ENCODE results near the gene ZNF701. TPM values are rescaled to one million over a fixed set of nuclear protein-coding genes. Genes with fewer than 3 reads are reported as not detected.
A peak's percentile ranks its signal among the peaks of the same experiment; 100 is the strongest.
"Not testable (repeated sequence)": the region's sequence is repeated elsewhere in the genome, so short reads cannot be mapped to it uniquely, and the experiment has no call there.

Gene ZNF701
- total RNA-seq, 2 donors from 2014 or later: 6.5 to 10.9 TPM

GRCh38 chr19:52536448-52536800 is 33.7 kb upstream of the ZNF701 start:
- no peak for TF ChIP-seq POLR2A (IDR thresholded peaks at IDR 0.05)
- TF ChIP-seq CTCF (IDR thresholded peaks at IDR 0.05): no peak
- intact Hi-C loops (cut with DNase I): no loop called here
- Histone ChIP-seq H3K9me3 (no peaks in the 10 kb centered on the region), H3K4me1 (peaks cover 3% of the 10 kb centered on the region), H3K27me3 (no peaks in the 10 kb centered on the region), H3K36me3 (replicated peaks in 1 of 2; ENCODE audit: insufficient read depth in 1 of 2, low read depth in 2 of 2) (peaks cover 0 to 2% of the 10 kb centered on the region in 2 donors), H3K4me3 (no peak overlapping the region), H3K27ac (peak overlapping the region in 2 of 4 donors; percentile 50 to 68)
- WGBS, 2 donors: 26 to 43% methylated on average over 10 to 17 of the region's 17 CpGs
- peak in 1 of 4 donors; percentile 7 for DNase-seq
- ATAC-seq: no peak

GRCh38 chr19:52538815-52539214 is 31.3 kb upstream of the ZNF701 start:
- H3K4me1 ChIP-seq; H3K27me3 ChIP-seq; H3K4me3 ChIP-seq; H3K36me3 ChIP-seq (replicated peaks in 1 of 2; ENCODE audit: insufficient read depth in 1 of 2, low read depth in 2 of 2); intact Hi-C loops (cut with DNase I); ATAC-seq; H3K9me3 ChIP-seq; H3K27ac ChIP-seq; DNase-seq: not testable (repeated sequence)
- WGBS, 2 donors: 73 to 87% methylated on average over 4 of the region's 4 CpGs

- not testable (repeated sequence) for ATAC-seq, H3K9me3 ChIP-seq
- H3K36me3 ChIP-seq (replicated peaks in 1 of 2; ENCODE audit: insufficient read depth in 1 of 2, low read depth in 2 of 2): peaks cover 4 to 17% of the 10 kb centered on the region in 2 donors
Observed at GRCh38 chr19:52541176-52541575, 28.9 kb upstream of the ZNF701 start.

GRCh38 chr19:52541608-52542007 is 28.5 kb upstream of the ZNF701 start:
- WGBS, 2 donors: 83 to 85% methylated on average over 5 of the region's 5 CpGs
- ATAC-seq: no peak
- Histone ChIP-seq H3K36me3 (replicated peaks in 1 of 2; ENCODE audit: insufficient read depth in 1 of 2, low read depth in 2 of 2) (peaks cover 4 to 17% of the 10 kb centered on the region in 2 donors), H3K9me3 (peaks cover 0 to 7% (median 0%) of the 10 kb centered on the region in 3 donors), H3K4me1 (no peaks in the 10 kb centered on the region), H3K4me3 (no peak overlapping the region), H3K27me3 (no peaks in the 10 kb centered on the region), H3K27ac (no peak overlapping the region)
- DNase-seq: no peak
- TF ChIP-seq CTCF (IDR thresholded peaks at IDR 0.05): no peak
- no peak for TF ChIP-seq POLR2A (IDR thresholded peaks at IDR 0.05)
- intact Hi-C loops (cut with DNase I): no loop called here

More at GRCh38 chr19:52541176-52541575, 28.9 kb upstream of the ZNF701 start:
- H3K4me3 ChIP-seq; intact Hi-C loops (cut with DNase I); H3K4me1 ChIP-seq; DNase-seq; H3K27ac ChIP-seq; H3K27me3 ChIP-seq: not testable (repeated sequence)
- 88 to 91% methylated on average over 5 of the region's 5 CpGs for WGBS, 2 donors

- DNase-seq; H3K4me1 ChIP-seq; ATAC-seq; H3K27ac ChIP-seq; H3K4me3 ChIP-seq; intact Hi-C loops (cut with DNase I); H3K27me3 ChIP-seq: not testable (repeated sequence)
- WGBS, 2 donors: 83 to 86% methylated on average over 6 of the region's 6 CpGs
- H3K9me3 ChIP-seq: peaks cover 0 to 16% (median 0%) of the 10 kb centered on the region in 3 donors
- peaks cover 4 to 21% of the 10 kb centered on the region in 2 donors for H3K36me3 ChIP-seq (replicated peaks in 1 of 2; ENCODE audit: insufficient read depth in 1 of 2, low read depth in 2 of 2)
Observed at GRCh38 chr19:52542541-52542940, 27.5 kb upstream of the ZNF701 start.

GRCh38 chr19:52542984-52543664 is 27.0 kb upstream of the ZNF701 start:
- peaks cover 4 to 22% of the 10 kb centered on the region in 2 donors for H3K36me3 ChIP-seq (replicated peaks in 1 of 2; ENCODE audit: insufficient read depth in 1 of 2, low read depth in 2 of 2)
- no peak for ATAC-seq
- TF ChIP-seq POLR2A (IDR thresholded peaks at IDR 0.05) (no peak), CTCF (IDR thresholded peaks at IDR 0.05) (no peak)
- peaks cover 0 to 20% (median 0%) of the 10 kb centered on the region in 3 donors for H3K9me3 ChIP-seq
- no peak overlapping the region for H3K27ac ChIP-seq
- 81 to 94% methylated on average over 8 of the region's 8 CpGs for WGBS, 2 donors
- H3K27me3 ChIP-seq: no peaks in the 10 kb centered on the region
- H3K4me3 ChIP-seq: no peak overlapping the region
- intact Hi-C loops (cut with DNase I): no loop called here
- DNase-seq: no peak
- no peaks in the 10 kb centered on the region for H3K4me1 ChIP-seq
